Panc1 (cell line): Measurements from ENCODE around the gene NDUFV1. TPM values are rescaled to one million over a fixed set of nuclear protein-coding genes. Genes with fewer than 3 reads are reported as not detected.

Experiments used
- ATAC-seq: fragments of 200-7000 bp; cut with Tn5 transposase; 2 replicates; pipeline ENCODE4 v1.9.1; 2020; ENCODE audit warnings: mild to moderate bottlenecking, moderate library complexity
- BruUV-seq: library from RNA; stranded (reverse); fragments of 400-500 nt; replicated peaks from 2 replicates; lab custom pipeline; 2021; lab: Mats Ljungman, UMichigan
- CTCF ChIA-PET: fragments of 300-600 bp; sonication (Branson Sonifier 250); formaldehyde crosslinking; loops from one replicate; lab custom pipeline; 2022; ENCODE audit warnings: antibody characterized with exemption; lab: Charles Lee
- POLR2A ChIA-PET: fragments of 300-600 bp; sonication (Branson Sonifier 250); formaldehyde crosslinking; loops from one replicate; lab custom pipeline; 2022; ENCODE audit warnings: antibody characterized with exemption; lab: Charles Lee
- DNase-seq: peaks from one replicate; pipeline ENCODE4 v3.0.0-alpha.2; 2010; ENCODE audit warnings: low read depth, low spot score
- H3K27ac ChIP-seq: 2 replicates; pipeline ENCODE4 v1.5.1; 2011; ENCODE audit warnings: mild to moderate bottlenecking, low read length, inconsistent platforms
- H3K27me3 ChIP-seq: fragments of 200-500 bp; sonication (Bioruptor generic); 2 replicates; pipeline ENCODE4 v1.6.0; 2014; ENCODE audit warnings: low read length, inconsistent platforms; ENCODE audit not compliant: control insufficient read depth, insufficient read depth
- H3K36me3 ChIP-seq: fragments of 200-500 bp; sonication (Bioruptor generic); 2 replicates; pipeline ENCODE4 v1.5.1; 2014; ENCODE audit warnings: inconsistent platforms, mild to moderate bottlenecking, low read length, moderate library complexity; ENCODE audit not compliant: control insufficient read depth, insufficient read depth
- H3K4me1 ChIP-seq: 2 replicates; pipeline ENCODE4 v1.5.1; 2011; ENCODE audit warnings: inconsistent platforms, mild to moderate bottlenecking, low read length, moderate library complexity; ENCODE audit not compliant: control insufficient read depth, insufficient read depth
- H3K4me3 ChIP-seq, 2 experiments: 2 replicates each; pipeline ENCODE4 v1.5.1; 2011 to 2012; ENCODE audit warnings: low read depth in 2 of 2, low read length in 2 of 2, mild to moderate bottlenecking in 2 of 2, inconsistent platforms in 1 of 2, moderate library complexity in 1 of 2
- H3K9me3 ChIP-seq: fragments of 200-500 bp; sonication (Bioruptor generic); 2 replicates; pipeline ENCODE4 v1.5.1; 2014; ENCODE audit warnings: low read depth, mild to moderate bottlenecking, inconsistent platforms, low read length, moderate library complexity; ENCODE audit not compliant: control insufficient read depth, insufficient read depth
- CTCF ChIP-seq: fragments of 450-650 bp; IDR thresholded peaks from 2 replicates; pipeline ENCODE4 v1.5.1; 2017; ENCODE audit warnings: mild to moderate bottlenecking
- POLR2AphosphoS5 ChIP-seq: IDR thresholded peaks from 2 replicates; pipeline ENCODE4 v1.6.1; 2012; ENCODE audit warnings: mild to moderate bottlenecking, low read depth, low read length, moderate library complexity
- REST ChIP-seq, 2 experiments: IDR thresholded peaks; 2 replicates each; pipeline ENCODE4 v1.6.1; 2011 to 2012; ENCODE audit warnings: low read depth in 2 of 2, control low read depth in 1 of 2, low read length in 1 of 2, mild to moderate bottlenecking in 1 of 2, moderate library complexity in 1 of 2; ENCODE audit not compliant: insufficient read depth in 1 of 2
- SIN3A ChIP-seq: IDR thresholded peaks from 2 replicates; pipeline ENCODE4 v1.6.1; 2012; ENCODE audit warnings: low read depth, mild to moderate bottlenecking, low read length, moderate library complexity, borderline replicate concordance; ENCODE audit not compliant: insufficient read depth
- TCF7L2 ChIP-seq: IDR thresholded peaks from 2 replicates; pipeline ENCODE4 v1.6.1; 2011; ENCODE audit warnings: mild to moderate bottlenecking, low read depth, low read length, inconsistent platforms
- in situ Hi-C: cut with HindIII; loops from 2 replicates; pipeline ENCODE4 v1.10.0; 2016; ENCODE audit warnings: low sequenced_read_pairs, low pct_unique_long_range_greater_than_20kb
- intact Hi-C: fragments of 100-400 bp; cut with micrococcal nuclease; formaldehyde crosslinking; loops from one replicate; pipeline ENCODE4 v1.10.0; 2022; ENCODE audit not compliant: unreplicated experiment
- total RNA-seq: library from RNA; stranded (reverse); gene quantifications from one replicate; pipeline ENCODE4 v1.2.1, GENCODE V29; 2021; ENCODE audit not compliant: unreplicated experiment

Gene NDUFV1
- total RNA-seq, 1 experiment from 2014 or later: 281 TPM

- Histone ChIP-seq H3K9me3 (no peaks in the 10 kb centered on the region), H3K4me1 (peaks cover 16% of the 10 kb centered on the region), H3K27ac (no peak overlapping the region), H3K36me3 (no peaks in the 10 kb centered on the region; the same call in 1 of the 2 replicates), H3K27me3 (no peaks in the 10 kb centered on the region), H3K4me3 (no peak overlapping the region)
- intact Hi-C loops: no loop called here
- ChIA-PET POLR2A (no interaction called here), CTCF (no interaction called here)
- ATAC-seq (no peak), DNase-seq (no peak)
- TF ChIP-seq POLR2AphosphoS5 (no peak), REST (IDR thresholded peaks at IDR 0.05; ENCODE audit: insufficient read depth in 1 of 2, low read depth in 2 of 2, low read length in 1 of 2) (no peak), SIN3A (no peak), CTCF (no peak), TCF7L2 (no peak)
- in situ Hi-C loops: no loop called here
- no TSS peak for BruUV-seq
Measured at GRCh38 chr11:67611165-67611564, 4.4 kb downstream of the NDUFV1 start.

DNA sequence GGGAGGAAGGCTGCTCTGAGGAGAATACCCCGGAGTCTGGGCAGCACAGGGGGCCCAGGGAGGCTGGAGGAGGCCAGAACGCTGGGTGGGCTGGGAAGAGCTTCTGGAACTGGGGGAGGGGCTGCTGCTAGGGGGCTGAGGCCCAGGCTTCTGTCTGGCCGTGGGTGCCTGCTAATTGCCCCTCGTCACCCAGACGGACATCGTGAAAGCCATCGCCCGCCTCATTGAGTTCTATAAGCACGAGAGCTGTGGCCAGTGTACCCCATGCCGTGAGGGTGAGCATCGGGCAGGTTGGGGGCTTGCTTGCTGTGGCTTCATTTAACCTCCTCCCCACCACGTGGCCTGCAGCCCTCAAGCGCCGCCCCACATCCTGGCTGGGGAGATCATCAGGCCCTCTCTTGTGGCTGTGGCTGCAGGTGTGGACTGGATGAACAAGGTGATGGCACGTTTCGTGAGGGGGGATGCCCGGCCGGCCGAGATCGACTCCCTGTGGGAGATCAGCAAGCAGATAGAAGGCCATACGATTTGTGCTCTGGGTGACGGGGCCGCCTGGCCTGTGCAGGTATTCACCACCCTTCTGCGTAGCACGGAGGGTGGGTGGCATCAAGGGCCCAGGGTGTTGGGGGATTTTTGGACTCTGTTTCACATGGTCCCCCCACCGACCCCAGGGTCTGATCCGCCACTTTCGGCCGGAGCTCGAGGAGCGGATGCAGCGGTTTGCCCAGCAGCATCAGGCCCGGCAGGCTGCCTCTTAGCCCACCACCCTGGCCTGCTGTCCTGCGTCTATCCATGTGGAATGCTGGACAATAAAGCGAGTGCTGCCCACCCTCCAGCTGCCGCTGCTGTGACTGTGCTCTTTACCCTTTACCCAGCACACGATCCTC lies 5.2 kb downstream of the NDUFV1 start:
- TF ChIP-seq CTCF: no peak
- no peak for TF ChIP-seq POLR2AphosphoS5
- TF ChIP-seq TCF7L2: no peak
- TF ChIP-seq SIN3A: no peak
- TF ChIP-seq REST (IDR thresholded peaks at IDR 0.05; ENCODE audit: insufficient read depth in 1 of 2, low read depth in 2 of 2, low read length in 1 of 2): no peak
- Histone ChIP-seq H3K4me1 (peaks cover 14% of the 10 kb centered on the region), H3K27ac (no peak overlapping the region), H3K9me3 (no peaks in the 10 kb centered on the region), H3K36me3 (no peaks in the 10 kb centered on the region; the same call in 1 of the 2 replicates), H3K4me3 (no peak overlapping the region), H3K27me3 (no peaks in the 10 kb centered on the region)
- no TSS peak for BruUV-seq
- ATAC-seq: no peak
- CTCF ChIA-PET: no interaction called here
- in situ Hi-C loops (no loop called here), intact Hi-C loops (no loop called here)
- DNase-seq: no peak
- POLR2A ChIA-PET: no interaction called here
